Measurements from ENCODE around the gene DNTT.
A peak's percentile ranks its signal among the peaks of the same experiment; 100 is the strongest.

The DNTT gene

DNA sequence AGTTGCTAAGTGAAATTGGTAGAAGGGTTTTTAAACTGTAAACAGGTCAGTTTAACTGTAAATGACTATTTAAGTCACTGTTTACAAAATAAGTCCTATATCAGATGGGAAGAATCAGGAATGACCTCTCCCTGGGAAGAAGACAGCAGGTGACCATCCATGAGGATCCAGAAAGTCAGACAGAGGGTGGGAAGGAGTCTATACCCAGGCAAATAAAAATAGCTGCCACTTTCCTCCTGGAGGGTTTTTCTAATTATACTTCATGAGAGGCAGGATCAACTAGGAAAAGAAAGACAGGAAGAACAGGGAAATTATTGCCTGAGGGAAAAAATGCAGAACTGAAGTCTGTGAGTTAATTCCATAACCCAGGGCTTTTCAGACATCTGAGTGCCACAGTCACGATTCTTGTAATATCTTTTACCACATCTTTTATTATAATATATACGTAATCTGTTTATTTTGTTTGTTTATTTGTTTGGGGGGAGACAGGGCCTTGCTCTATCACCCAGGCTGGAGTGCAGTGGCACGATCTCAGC lies 7.0 kb downstream of the DNTT start:
- no peak for DNase-seq

DNA sequence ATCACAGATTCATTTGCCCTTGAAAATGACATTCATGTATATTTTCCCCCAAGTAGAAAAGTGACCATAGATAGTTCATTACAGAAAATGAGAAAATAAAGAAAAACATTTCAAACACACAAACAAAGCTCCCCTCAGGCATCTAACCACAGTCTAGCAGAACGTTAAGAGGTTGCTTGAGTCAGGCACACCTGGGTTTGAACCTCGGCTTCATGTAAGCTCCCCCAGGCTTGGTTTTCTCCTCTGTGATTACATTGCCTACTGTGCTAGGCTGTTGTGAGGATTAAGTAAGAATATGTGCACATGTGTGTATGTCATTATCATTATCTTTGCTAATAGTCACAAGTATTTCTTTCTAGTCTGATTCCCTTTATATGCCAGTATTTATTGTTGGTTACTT lies 9.1 kb downstream of the DNTT start:
- no peak for DNase-seq

DNA sequence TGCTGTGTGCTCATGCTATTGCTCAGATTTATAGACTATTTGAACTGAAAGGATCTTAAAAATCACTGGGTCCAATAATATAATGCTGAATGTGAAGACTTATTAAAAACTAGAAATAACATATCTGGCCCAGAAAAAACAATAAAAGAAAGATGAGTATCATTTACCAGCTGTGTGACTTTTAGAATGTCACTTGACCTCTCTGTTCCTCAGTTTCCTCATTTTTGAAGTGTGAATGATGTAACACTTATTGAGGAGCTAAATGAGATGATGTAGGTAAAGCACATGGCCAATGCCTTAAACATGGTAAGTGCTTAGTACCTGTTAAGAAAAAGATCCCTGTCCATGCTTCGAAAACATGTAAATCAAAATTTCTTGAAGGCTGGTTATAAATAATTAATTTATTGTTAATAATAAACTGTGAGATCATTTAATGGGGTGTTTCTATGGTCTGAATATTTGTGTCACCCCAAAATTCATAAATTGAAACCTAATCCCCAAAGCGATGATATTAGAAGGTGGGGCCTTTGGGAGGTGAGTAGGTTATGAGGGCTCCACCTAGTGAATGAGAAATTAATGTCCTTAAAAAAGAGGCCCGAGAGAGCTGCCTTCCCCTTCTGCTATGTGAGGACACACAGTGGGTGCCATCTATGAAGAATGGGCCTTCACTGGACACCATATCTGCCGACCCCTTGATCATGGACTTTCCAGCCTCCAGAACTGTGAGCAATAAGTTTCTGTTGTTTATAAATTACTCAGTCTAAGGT lies 13.0 kb downstream of the DNTT start:
- no peak for DNase-seq

DNA sequence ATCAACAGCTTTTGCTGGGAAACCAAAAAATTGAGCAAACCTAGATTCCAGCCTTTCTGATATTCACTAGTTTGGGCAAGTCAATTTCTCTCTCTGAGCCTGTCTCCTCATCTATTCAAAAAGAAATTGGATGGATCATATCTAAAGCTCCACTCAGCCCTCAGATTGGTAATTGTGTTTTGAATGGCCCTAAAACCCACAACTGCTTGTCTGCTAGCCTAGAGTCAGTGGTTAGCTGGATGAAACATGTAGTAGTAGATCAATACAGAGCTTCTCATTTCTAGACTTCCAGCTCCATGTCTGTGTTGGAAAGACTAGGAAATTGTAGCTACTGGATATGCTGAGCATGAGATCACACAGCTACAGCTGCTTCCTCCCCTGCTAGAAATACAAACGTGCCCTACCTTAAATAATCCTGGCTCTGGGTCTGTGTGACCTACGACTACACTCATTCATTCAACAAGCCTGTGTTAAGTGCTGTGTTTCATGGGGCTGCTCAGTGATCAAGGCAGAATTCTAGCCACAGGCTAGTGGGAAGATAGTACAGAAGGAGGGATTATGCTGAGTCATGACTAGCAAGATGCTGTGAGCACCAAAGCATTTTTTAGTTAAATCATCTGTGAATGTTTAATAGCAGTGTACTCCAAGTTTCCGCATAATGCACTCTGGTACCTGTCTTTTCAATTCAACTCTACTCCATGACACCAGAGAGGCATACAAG lies 15.7 kb downstream of the DNTT start:
- no peak for DNase-seq

DNA sequence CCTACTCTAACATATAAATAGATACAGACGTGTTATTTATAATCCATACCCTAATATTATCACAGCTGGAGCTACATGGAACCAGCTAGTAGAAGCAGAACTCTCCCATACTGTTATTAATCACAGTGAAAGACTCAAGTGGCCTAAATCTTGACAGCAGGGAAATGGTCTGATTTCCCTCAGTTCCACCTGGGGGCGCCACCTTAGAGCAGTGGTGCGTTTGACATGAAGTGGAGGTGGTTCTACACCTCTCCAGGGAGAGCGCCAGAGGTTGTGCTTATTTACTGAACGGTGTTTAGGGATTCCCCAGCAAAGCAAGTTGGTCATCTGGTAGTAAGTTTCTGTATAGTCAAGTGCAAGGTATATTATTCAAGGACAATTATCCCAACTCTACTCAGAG lies 17.6 kb downstream of the DNTT start:
- DNase-seq: no peak

DNA sequence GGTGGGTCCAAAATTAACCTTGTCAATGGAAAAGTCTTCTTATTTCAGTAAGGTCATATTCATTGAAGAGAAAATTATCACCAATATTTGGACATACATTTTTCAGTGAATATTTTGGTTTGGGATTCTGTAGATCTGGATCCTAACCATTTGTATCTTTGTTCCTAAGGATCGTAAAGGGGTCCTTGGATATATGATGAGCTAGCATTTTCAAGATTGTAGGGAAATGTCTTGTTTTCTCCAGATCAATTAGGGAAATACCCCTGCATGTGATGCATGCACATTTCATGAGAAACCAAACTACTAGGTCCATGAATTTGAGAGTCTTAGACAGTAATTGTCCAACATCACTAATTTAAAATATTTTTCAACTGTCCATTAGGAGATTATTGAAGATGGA lies 18.0 kb downstream of the DNTT start:
- no peak for DNase-seq

DNA sequence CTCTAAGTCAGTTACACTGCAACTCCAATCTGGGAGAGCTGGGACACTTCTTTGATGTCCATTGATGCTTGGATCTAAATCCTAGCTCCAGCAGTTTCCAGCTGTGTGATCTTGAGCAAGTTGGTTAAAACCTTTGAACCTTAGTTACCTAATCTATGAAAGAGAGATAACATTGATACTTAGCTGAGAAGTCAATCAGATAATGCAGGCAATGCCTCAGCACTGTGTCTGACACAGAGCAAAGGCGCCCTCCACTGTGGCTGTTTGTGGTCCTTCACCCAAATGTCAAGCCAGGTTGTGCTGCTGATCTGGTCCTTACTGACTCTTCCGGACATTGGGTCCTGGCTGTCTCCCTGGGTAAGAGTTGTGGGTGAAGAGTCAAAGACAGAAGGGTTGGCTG lies 20.2 kb downstream of the DNTT start:
- no peak for DNase-seq

DNA sequence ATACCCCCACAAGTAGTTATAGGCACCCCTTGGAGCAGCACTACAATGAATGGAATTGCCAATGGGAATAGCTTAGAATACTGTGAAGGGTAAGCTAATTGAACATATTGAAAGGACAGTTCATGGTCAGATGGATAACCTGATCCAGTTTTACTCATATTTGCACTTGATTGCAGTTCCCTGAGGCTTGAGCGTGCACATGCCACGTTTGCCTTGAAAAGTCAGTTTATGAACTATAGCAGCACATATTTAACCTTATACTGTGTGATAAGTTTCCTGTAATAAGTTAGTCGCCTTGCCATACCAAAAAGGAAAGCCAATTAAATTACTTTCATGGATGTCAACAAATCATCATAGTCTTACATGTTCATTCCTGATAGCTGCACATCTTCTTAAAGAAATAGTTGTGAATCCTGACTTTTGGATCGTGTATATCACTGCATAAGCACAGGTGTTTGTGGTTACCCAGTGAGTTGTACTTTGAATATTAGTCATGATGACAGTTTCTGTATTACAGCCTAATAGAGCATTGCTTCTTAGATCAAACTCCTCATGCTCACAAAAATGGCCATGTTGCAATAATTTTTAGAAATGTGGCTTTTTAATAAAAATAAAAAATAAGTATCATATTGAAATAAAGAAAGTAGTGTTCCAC lies 21.6 kb downstream of the DNTT start:
- no peak for DNase-seq

DNA sequence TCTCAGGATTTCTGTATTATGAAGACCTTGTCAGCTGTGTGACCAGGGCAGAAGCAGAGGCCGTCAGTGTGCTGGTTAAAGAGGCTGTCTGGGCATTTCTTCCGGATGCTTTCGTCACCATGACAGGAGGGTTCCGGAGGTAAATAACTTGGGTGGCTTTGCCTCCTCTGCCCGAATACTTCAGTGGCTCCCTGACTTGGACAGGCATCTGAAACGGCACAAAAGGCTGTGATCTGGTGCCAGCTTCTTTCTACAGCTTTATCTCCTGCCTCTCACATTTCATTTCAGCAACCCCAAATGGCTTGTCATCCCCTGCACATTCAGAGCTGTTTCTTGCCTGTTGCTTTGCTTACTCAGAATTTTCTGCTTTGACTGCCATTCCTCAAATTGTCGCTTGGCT lies 23.2 kb downstream of the DNTT start:
- DNase-seq: no peak

DNA sequence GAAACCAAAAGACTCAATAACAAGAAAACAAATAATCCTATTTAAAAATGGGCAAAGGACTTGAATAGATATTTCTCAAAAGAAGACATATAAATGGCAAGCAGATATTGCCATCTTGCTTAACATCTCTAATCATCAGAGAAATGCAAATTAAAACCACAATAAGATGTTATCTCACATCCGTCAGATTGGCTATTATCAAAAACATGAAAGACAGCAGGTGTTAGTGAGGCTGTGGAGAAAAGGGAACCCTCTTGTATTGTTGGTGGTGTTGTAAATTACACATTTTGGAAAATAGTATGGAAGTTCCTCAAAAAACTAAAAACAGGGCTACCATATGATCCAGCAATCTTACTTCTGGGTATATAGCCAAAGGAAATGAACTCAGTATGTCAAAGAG lies 28.9 kb downstream of the DNTT start:
- no peak for DNase-seq

DNA sequence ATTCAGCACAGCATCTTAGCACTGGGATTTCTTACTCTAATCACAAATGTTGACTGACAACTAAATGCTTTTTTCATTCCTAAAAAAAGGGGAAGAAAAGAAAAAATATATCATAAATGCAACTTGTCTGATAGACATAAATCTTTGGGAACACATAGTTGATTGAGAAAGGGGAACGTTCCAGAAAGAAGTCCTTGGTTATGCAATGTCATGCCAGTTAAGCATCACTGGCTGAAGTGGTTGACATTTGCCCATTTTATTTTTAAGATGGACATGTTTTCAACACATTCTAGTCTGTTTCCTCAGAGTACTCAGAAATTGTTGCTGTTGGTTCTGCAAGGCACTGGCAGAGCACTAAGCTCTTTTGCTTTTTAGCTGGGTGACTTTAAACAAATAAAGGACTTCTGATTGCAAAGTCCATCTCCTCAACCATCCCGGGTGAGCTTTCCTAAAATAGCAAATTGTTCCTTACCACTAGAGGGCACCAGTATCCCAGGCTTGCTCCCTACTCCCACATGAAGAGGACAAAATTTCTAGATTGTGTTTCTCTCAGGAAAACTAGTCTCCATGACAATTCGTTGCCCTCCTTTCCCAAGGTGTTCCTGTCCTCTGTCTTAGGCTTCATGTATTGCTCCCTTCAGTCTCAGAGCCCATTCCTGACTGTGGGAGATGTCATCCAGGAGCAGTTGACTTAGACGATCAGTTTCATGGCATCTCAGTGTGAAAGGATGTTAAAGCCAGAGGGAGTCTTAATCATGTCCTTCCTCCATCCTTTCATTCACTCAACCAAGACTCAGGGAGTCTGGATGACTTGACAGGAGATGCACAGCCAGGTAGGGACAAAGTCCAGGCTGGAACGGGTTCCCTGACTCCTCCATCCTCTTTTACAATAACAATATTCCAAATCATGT lies 30.6 kb downstream of the DNTT start:
- peak; percentile 21 for DNase-seq

DNA sequence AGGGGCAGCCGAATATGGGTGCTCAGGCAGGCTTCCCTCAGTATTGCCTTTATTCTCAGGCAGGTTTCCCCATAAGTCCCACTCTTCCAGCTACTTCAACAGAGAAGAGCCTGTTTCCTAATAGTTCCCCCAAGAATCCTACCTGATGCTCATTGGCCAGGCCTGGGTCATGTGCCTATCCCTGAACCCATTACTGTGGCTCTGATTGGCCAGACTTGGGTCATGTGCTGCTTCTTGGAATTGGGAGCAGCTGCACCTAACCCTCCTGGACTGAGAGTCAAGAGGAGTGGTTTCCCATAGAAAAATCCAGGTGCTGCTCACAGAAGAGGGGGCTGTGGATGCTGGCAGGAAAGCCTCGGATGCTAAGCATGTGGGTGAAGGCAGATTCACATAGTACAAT lies 32.9 kb downstream of the DNTT start:
- DNase-seq: no peak

DNA sequence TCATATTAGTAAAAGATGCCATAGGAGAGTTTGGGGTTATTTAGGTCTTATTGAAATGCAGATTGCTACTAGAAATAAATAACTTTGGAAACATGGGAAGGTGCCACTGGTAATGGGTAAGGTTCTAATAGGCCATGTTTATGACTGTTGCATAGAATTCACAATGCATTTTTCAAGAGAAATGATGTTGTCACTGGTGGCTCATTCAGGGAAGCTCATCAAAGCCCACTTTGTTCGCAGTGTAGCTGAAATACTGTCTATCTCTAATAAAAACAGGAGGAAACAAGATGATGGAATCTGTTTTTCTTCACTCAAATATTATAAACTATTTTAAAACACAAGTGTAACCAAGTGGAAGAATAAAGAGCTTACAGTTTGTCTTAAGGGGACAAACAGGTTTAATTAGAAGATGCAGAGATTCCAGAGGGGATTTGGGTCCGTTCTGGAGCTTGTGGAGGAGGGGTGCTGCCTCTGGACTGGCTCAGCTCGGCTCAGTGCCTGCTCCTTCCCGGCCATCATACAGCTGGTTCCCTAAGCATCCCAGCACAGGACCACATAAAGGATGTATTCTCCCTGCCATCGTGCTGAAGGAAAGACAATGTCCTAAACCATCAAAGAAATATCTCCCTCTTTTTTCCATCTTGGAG lies 34.2 kb downstream of the DNTT start:
- no peak for DNase-seq

DNA sequence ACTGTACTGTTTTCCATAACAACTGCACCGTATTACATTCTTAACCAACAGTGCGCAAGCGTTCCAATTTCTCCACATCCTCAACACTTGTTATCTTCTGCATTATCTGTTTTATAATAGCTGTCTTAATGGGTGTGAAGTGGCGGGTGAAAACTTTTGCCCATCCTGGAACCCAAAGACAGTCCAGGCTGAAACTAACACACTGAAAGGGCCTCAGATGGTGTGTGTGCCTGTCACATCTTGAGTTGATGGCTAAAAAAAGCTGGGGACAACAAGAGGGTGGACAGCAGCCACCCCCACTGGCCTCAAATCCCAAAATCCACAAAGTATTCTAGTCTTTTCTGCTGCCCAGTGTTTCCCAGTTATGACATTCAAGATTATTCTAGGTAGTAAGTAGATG lies 35.1 kb downstream of the DNTT start:
- no peak for DNase-seq

DNA sequence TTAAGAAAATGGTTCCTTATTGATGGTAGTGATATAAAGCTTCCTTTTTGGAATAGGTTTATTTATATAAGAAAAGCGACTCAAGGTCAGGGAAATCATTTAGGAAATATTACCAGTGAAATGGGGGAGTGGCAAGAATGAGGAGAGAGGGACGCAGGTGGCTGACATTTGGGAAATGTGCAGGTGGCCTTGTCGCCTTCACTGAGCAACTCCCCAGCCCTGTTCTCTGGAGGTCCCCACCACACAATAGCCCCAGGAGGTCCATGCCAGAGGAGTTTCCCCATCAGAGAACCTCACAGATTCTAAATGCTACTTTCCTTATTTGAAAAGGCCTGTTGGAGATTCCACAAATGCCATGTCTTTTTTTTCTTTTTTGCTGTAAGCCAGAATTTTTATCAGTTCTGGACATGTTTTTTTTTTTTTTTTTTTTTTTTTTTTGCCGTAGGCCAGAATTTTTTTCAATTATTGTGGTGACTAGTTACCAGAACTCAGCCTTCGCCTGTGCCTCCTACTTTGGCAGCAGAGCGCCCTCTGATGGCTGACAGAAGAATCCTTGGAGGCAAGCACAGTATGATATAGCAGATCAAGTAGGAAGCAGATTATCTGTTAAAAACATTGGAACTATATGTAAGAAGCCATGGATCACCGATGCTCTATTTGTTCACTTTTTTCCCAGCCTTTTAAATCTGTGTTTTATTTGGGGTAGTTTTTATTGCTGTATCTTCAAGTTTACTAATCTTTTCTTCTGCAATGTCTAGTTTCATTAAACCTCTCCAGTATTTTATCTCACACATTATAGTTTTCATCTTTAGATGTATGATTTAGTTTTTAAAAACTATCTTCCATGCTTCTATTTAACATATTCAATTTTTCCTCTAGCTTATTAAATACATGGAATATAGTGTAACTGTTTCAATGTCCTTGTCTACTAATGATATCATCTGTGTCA lies 36.0 kb downstream of the DNTT start:
- DNase-seq: peak; percentile 56

DNA sequence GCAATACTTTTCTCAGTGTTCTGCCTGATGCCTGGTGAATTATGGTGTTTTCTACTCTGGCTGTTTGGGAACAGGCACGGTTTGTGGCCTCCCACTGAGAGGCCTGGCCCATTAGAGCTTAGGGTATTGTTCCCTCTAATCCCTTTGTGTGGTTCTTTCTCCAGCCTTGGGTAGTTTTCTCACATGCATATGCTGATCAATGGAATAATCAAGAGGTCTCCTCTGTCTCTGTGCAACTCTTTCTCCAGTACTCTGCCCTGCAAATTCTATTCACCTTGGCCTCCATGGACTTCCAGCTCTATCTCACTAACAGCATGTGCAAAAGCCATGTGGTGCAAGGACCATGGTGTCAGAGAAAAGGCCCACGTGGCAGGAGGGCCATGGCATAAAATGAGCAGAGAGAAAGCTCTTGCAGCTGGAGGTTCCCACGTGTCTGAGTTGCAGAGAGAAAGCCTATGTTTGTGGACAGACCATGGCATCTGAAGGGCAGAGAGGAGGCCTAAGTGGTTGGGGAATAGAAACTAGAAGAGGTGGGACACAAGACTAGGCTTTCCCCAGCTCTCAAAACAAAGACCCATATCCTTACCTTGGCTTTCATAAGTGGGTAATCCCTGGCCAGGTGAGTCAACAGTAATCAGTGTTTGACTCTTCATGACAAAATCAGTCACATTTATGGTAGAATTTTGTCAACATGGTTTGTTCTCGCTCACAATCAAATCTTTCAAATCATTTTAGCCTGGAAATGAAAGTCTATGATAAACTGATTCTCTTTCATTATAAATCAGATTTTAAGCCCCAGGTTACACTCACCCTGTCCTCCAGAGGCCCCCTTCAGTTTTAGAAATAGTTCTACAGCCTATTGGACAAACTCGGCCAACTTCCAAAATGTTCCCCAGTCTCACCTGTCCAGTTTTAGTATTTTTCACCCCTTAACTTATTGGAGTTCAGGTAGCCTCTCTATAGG lies 37.3 kb downstream of the DNTT start:
- no peak for DNase-seq

DNA sequence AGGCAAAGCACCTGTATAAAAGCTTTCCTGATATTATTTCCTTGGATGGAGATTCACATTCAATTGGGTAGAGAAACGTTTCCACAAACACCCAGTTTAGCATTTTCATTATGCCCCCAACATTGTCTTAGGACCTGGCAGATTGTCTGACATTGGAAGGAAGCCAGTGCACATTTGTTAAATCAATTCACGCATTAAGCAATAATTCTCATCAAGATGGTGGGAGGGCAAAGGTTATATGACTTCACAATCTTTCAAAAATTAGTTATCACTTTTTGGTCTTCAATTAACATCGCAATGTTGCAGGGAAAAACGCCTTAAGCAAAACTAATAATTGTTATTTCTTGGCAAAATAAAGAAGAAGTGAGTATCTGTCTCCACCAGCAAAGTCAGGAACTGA lies 38.2 kb downstream of the DNTT start:
- no peak for DNase-seq

DNA sequence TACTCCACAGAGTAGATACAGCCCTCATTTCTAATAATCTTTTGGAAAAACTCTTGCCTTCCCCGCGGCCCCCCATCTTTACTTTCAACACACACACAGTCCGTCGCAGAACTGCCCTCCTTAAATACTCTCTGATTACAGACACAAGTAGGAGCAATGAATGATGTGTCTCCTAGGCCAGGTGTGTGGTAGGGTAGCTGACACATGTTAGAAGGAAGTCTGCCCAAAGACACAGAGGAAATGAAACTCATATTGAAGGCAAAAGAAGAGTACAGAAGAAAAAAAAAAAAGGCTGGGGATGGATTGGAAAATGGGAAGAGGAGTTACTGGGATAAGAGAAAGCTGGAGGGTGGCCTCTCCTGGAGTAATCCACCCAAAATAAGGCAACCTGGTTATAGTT lies 39.9 kb downstream of the DNTT start:
- DNase-seq: no peak

DNA sequence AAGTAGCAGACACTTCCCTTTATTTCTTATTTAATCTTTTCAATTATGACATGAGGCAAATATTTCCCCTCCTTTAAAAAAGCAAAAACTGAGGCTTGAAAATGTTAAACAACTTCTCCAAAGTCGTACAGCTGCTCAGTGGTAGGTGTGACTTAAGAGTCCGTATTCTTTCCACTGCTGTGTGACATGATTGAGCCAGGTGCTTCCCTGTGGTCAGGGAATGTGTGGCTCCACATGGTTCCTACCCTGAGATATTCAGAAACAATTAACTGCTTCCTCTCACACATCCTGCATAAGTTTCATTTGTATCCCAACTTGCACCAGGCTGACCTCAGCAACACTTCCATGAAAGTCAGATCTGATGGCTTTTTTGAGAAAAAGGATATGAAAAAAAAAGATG lies 41.0 kb downstream of the DNTT start:
- DNase-seq: no peak

DNA sequence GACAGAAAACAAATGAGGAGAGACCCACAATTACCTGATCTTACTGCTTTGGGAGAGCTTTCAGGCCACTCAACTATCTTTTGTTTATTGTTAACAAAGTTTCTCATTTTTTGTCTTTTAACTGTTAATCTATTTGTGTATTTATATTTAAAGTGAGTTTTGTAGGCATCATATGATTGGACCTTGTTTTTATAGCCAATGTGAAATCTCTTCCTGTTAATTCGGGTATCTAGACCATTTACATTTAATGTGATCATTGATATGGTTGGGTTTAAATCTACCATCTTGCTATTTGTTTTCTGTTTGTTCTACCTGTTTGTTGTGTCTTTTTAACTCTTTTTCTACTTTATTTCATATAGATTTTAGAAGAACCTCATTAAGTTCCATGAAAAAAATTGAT lies 42.1 kb downstream of the DNTT start:
- no peak for DNase-seq

All from KG1 (cell line).